K562 (cell line): Measurements from ENCODE around the gene C13orf42. TPM values are rescaled to one million over a fixed set of nuclear protein-coding genes. Genes with fewer than 3 reads are reported as not detected.

Source experiments
- ATAC-seq: fragments of 200-7000 bp; cut with Tn5 transposase; 3 replicates; pipeline ENCODE4 v1.9.1; 2020; ENCODE audit warnings: moderate library complexity
- BruUV-seq: library from RNA; stranded (reverse); fragments of 400-500 nt; replicated peaks from 2 replicates; lab custom pipeline; 2021; lab: Mats Ljungman, UMichigan
- CTCF ChIA-PET: fragments of 300-600 bp; formaldehyde crosslinking; extraction: SDS; loops from one replicate; lab custom pipeline; 2021; ENCODE audit warnings: low intra/inter-chr PET ratio; lab: Yijun Ruan, JAX
- POLR2A ChIA-PET: fragments of 300-600, 350-650 bp; sonication (Branson Sonifier 250); formaldehyde crosslinking; extraction: SDS; loops from one replicate; lab custom pipeline; 2021; ENCODE audit warnings: antibody characterized with exemption, inconsistent platforms; lab: Yijun Ruan, JAX
- DNase-seq, 4 experiments: peaks; one replicate each; pipeline versions ENCODE4 v3.0.0 to v3.0.0-alpha.2; 2011 to 2018; ENCODE audit warnings: low spot score in 3 of 4, mixed read lengths in 3 of 4; ENCODE audit errors: extremely low read depth in 1 of 4
- FAIRE-seq: peaks from 2 replicates; lab custom pipeline; 2011; peaks lifted over from hg19 to GRCh38; lab: Jason Lieb, UNC
- H2AFZ ChIP-seq: 2 replicates; pipeline ENCODE4 v1.6.0; 2011; ENCODE audit warnings: low read depth, low read length, control low read depth, inconsistent platforms
- H3K27ac ChIP-seq: fragments of 200-600 bp; 3 replicates; pipeline ENCODE4 v1.8.0; 2011; ENCODE audit warnings: low read depth, mild to moderate bottlenecking, control low read depth, inconsistent platforms, low read length, moderate library complexity, mixed read lengths; ENCODE audit errors: extremely low read depth
- H3K27me3 ChIP-seq, 2 experiments: fragments of 300-600 bp in 1 of 2; 2 replicates in 1 of 2; 3 replicates in 1 of 2; pipeline versions ENCODE4 v1.6.0 to v1.8.0; 2011; ENCODE audit warnings: inconsistent platforms in 2 of 2, low read length in 2 of 2, mild to moderate bottlenecking in 1 of 2, mixed read lengths in 1 of 2, moderate library complexity in 1 of 2; ENCODE audit not compliant: control insufficient read depth in 2 of 2, insufficient read depth in 2 of 2
- H3K36me3 ChIP-seq: fragments of 300-600 bp; 3 replicates; pipeline ENCODE4 v1.8.0; 2011; ENCODE audit warnings: mild to moderate bottlenecking, low read length, inconsistent platforms; ENCODE audit not compliant: control insufficient read depth, insufficient read depth
- H3K4me1 ChIP-seq, 2 experiments: fragments of 200-600 bp in 1 of 2; replicated peaks in 1 of 2; 2 replicates in 1 of 2; 3 replicates in 1 of 2; pipeline versions ENCODE4 v1.5.1 to v1.8.0; 2011; ENCODE audit warnings: inconsistent platforms in 2 of 2, low read length in 2 of 2, mild to moderate bottlenecking in 1 of 2, mixed read lengths in 1 of 2, moderate library complexity in 1 of 2; ENCODE audit not compliant: control insufficient read depth in 2 of 2, insufficient read depth in 2 of 2
- H3K4me2 ChIP-seq: 2 replicates; pipeline ENCODE4 v1.6.1; 2011; ENCODE audit warnings: low read length, control low read depth, inconsistent platforms, mixed read lengths; ENCODE audit not compliant: insufficient read depth
- H3K4me3 ChIP-seq: fragments of 200-600 bp; sonication (generic), shearing (Covaris generic); 2 replicates; pipeline ENCODE4 v1.5.1; 2016; ENCODE audit warnings: control low read depth, inconsistent platforms
- H3K79me2 ChIP-seq: fragments of 200-600 bp; 3 replicates; pipeline ENCODE4 v1.8.0; 2011; ENCODE audit warnings: low read length, inconsistent platforms; ENCODE audit not compliant: control insufficient read depth, insufficient read depth
- H3K9ac ChIP-seq, 2 experiments: 2 replicates each; pipeline versions ENCODE4 v1.6.0 to v1.6.1; 2011; ENCODE audit warnings: low read depth in 2 of 2, low read length in 2 of 2, control low read depth in 1 of 2, inconsistent platforms in 1 of 2, mild to moderate bottlenecking in 1 of 2, mixed read lengths in 1 of 2; ENCODE audit not compliant: insufficient read depth in 1 of 2
- H3K9me1 ChIP-seq: one replicate; pipeline ENCODE4 v1.6.0; 2011; ENCODE audit warnings: inconsistent platforms, mild to moderate bottlenecking, low read length, moderate library complexity; ENCODE audit not compliant: control insufficient read depth, insufficient read depth
- H3K9me3 ChIP-seq: replicated peaks from 2 replicates; pipeline ENCODE4 v1.5.1; 2011; ENCODE audit warnings: low read depth, low read length, inconsistent platforms; ENCODE audit not compliant: control insufficient read depth, insufficient read depth
- H4K20me1 ChIP-seq: replicated peaks from 2 replicates; pipeline ENCODE4 v1.6.1; 2011; ENCODE audit warnings: low read length, inconsistent platforms, mixed read lengths; ENCODE audit not compliant: control insufficient read depth, insufficient read depth
- CXXC5 ChIP-seq: fragments of 250-450 bp; sonication (Bioruptor Pico); IDR thresholded peaks from 2 replicates; pipeline ENCODE4 v1.8.0; 2022; ENCODE audit warnings: inconsistent platforms, mild to moderate bottlenecking, moderate library complexity
- EP300 ChIP-seq: IDR thresholded peaks from 2 replicates; pipeline ENCODE4 v1.6.1; 2012; ENCODE audit warnings: low read length, improper control_type of control experiment
- KHSRP ChIP-seq: fragments of 450-650 bp; IDR thresholded peaks from 2 replicates; pipeline ENCODE4 v1.6.1; 2017
- U2AF1 ChIP-seq: fragments of 200-400 bp; formaldehyde crosslinking; optimal IDR thresholded peaks from 2 replicates; pipeline ENCODE3; 2017; ENCODE audit warnings: mild to moderate bottlenecking, low read depth, low read length, moderate library complexity
- ZNF318 ChIP-seq, 2 experiments: fragments of 450-650 bp; IDR thresholded peaks; 2 replicates each; pipeline ENCODE4 v1.6.1; 2016; ENCODE audit warnings: mild to moderate bottlenecking in 2 of 2, borderline replicate concordance in 1 of 2, low read depth in 1 of 2, moderate library complexity in 1 of 2
- ZNF431 ChIP-seq: sonication (generic); formaldehyde crosslinking; IDR thresholded peaks from 2 replicates; pipeline ENCODE4 v1.8.0; 2022; ENCODE audit warnings: mild to moderate bottlenecking, missing genetic modification reagents
- WGBS: fragments of 100-300 bp; shearing (Covaris generic); methylation state at CpG from one replicate; pipeline ENCODE4 v1.1.6; 2016; ENCODE audit warnings: low coverage, mixed read lengths; ENCODE audit not compliant: insufficient coverage; ENCODE audit errors: missing lambda C conversion rate; 5-methylcytosine and 5-hydroxymethylcytosine counted together
- in situ Hi-C: fragments of 300-500 bp; cut with MboI; formaldehyde crosslinking; loops from 4 replicates; pipeline ENCODE4 v1.15.0; 2018; ENCODE audit warnings: inconsistent platforms, mixed read lengths
- intact Hi-C: fragments of 100-400 bp; cut with micrococcal nuclease; formaldehyde crosslinking; loops from 2 replicates; pipeline ENCODE4 v1.14.2; 2022
- polyA plus RNA-seq, 8 experiments: library from polyadenylated mRNA; depleted of rRNA in 4 of 8; stranded (reverse) in 5 of 8; unstranded in 3 of 8; fragments of >200 nt; fragmentation: Nextera tagmentation in 2 of 8; fragmentation: Illumina TruSeq in 1 of 8; extraction: Ambion mirVana in 2 of 8; extraction: Trizol in 1 of 8; gene quantifications; 2 replicates each; pipeline versions ENCODE4 v1.2.1 to v1.2.3, GENCODE V29; 2011 to 2014; ENCODE audit warnings: inconsistent platforms in 1 of 8, missing spikeins in 1 of 8
- total RNA-seq, 7 experiments: library from RNA; depleted of rRNA in 6 of 7; stranded (reverse); fragments of >200 nt in 6 of 7; fragmentation: Illumina TruSeq in 2 of 7; extraction: Trizol in 2 of 7; gene quantifications; 2 replicates each; pipeline versions ENCODE4 v1.2.1 to v1.2.3, GENCODE V29; 2011 to 2021; ENCODE audit warnings: low replicate concordance in 1 of 7
- TF ChIP-seq, protein P1 (sequence below): fragments of 250-450 bp; sonication (Bioruptor Pico); IDR thresholded peaks from 2 replicates; pipeline ENCODE4 v1.5.0; 2021; ENCODE audit warnings: mild to moderate bottlenecking, moderate library complexity
- TF ChIP-seq, protein P2 (sequence below): fragments of 250-450 bp; sonication (Bioruptor Pico); IDR thresholded peaks from 2 replicates; pipeline ENCODE4 v1.8.0; 2022; ENCODE audit warnings: moderate library complexity, mild to moderate bottlenecking, inconsistent platforms

C13orf42 gene
- total and polyA plus RNA-seq, 9 of the 15 experiments (the other 6 are each of a cell fraction or from before 2014, with no cell fraction given) = 0.18 TPM; not detected in 8

- Histone ChIP-seq H3K9ac (no peak overlapping the region), H3K27me3 (peaks cover 0 to 23% of the 10 kb centered on the region in 2 experiments; a peak in 3 of 5 replicates), H4K20me1 (no peaks in the 10 kb centered on the region), H3K4me1 (no peaks in the 10 kb centered on the region), H2AFZ (no peak overlapping the region), H3K9me1 (no peaks in the 10 kb centered on the region), H3K4me2 (no peak overlapping the region), H3K9me3 (no peaks in the 10 kb centered on the region), H3K36me3 (no peaks in the 10 kb centered on the region), H3K4me3 (no peak overlapping the region), H3K27ac (no peak overlapping the region), H3K79me2 (no peaks in the 10 kb centered on the region)
- CTCF ChIA-PET = no interaction called here
- no TSS peak for BruUV-seq
- intact Hi-C loops (no loop called here), in situ Hi-C loops (no loop called here)
- WGBS = 0% methylated on average over 3 of the region's 5 CpGs
- DNase-seq = no peak
- ATAC-seq = no peak
- no peak for FAIRE-seq
- TF ChIP-seq ZNF431 (CRISPR knock-in tag) (no peak), KHSRP (no peak), CXXC5 (CRISPR knock-in tag) (no peak), U2AF1 (no peak), ZNF318 (IDR thresholded peaks at IDR 0.05; ENCODE audit: borderline replicate concordance in 1 of 2, low read depth in 1 of 2) (no peak), EP300 (no peak)
- TF ChIP-seq, protein P1, sequence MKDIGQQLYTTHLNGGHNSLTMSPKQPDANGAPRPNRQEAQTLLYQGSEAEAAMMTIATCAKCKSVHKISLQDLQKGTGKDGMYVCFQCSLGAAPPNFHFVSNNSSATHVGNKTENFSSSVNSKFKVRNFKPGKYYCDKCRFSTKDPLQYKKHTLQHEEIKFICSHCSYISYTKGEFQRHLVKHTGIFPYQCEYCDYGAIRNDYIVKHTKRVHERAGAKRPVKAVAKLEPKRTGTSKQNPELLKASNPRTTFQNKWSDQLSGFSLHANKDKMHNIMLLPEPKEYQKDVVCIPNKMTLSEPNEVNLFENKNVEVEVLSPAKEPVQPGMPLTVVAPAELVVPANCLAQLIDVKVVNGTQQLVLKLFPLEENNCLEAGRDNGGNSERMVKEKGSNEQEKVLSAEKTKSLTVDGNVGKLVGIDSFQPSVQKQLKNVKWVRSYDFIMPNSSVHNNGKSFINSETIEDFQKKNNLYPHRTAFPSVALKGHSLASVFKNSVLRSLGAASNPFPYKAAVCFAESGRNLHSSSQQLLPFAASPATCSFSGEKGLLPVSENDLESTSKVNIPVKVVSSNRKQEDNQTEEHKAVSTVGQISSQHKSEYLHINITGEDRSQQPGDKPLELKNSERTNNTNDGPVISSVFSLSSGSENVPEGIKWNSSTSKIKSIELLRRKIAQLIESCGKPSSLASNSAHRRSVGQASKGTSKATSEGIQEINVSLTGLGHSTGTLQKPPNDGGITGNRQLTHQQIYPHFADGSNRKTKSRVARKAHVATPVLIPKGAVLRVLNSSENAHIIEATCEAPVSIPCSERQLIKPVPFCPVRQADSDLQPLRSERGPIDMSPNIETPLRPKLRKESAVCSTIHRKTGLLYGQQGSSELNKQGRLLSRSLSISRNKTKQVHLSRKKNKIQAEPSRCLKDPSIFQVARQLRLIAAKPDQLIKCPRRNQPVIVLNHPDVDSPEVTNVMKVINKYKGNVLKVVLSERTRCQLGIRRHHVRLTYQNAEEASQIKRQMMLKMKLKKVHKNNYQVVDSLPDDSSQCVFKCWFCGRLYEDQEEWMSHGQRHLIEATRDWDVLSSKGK (CRISPR knock-in tag) = no peak
- TF ChIP-seq, protein P2, sequence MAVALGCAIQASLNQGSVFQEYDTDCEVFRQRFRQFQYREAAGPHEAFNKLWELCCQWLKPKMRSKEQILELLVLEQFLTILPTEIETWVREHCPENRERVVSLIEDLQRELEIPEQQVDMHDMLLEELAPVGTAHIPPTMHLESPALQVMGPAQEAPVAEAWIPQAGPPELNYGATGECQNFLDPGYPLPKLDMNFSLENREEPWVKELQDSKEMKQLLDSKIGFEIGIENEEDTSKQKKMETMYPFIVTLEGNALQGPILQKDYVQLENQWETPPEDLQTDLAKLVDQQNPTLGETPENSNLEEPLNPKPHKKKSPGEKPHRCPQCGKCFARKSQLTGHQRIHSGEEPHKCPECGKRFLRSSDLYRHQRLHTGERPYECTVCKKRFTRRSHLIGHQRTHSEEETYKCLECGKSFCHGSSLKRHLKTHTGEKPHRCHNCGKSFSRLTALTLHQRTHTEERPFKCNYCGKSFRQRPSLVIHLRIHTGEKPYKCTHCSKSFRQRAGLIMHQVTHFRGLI = no peak
- POLR2A ChIA-PET = interaction anchor here (0.5 to 0.6 kb wide), 2 partner anchors 13 to 68 kb away, joined by 3 read pairs; no protein-coding TSS in a partner anchor
Observed at GRCh38 chr13:51045451-51045850, 65.6 kb downstream of the C13orf42 start.
